ENCODE measurements around the gene CDH2.

The CDH2 gene

DNA sequence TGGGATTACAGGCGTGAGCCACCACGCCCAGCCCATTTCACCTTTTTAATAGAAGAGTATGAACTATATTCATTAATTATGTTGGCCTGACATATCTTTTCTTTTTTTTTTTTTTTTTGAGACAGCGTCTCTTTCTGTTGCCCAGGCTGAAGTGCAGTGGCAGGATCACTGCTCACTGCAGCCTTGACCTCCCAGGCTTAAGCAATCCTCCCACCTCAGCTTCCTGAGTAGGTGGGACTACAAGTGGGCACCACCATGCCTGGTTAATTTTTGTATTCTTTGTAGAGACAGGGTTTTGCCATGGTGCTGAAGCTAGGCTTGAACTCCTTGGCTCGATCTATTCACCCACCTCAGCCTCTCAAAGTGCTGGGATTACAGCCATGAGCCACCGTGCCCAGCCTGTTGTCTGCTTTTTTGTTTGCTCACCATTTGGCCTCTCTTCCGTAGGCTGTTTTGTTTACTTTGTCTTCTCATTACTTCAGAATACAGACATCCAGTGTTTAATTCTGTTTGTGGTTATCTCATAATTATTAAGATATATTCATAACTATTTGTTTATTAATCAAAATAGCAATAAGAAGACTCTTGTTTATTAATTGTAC lies 16.3 kb upstream of the CDH2 start:
- TF ChIP-seq, protein P1, sequence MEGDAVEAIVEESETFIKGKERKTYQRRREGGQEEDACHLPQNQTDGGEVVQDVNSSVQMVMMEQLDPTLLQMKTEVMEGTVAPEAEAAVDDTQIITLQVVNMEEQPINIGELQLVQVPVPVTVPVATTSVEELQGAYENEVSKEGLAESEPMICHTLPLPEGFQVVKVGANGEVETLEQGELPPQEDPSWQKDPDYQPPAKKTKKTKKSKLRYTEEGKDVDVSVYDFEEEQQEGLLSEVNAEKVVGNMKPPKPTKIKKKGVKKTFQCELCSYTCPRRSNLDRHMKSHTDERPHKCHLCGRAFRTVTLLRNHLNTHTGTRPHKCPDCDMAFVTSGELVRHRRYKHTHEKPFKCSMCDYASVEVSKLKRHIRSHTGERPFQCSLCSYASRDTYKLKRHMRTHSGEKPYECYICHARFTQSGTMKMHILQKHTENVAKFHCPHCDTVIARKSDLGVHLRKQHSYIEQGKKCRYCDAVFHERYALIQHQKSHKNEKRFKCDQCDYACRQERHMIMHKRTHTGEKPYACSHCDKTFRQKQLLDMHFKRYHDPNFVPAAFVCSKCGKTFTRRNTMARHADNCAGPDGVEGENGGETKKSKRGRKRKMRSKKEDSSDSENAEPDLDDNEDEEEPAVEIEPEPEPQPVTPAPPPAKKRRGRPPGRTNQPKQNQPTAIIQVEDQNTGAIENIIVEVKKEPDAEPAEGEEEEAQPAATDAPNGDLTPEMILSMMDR (IDR thresholded peaks at IDR 0.05; ENCODE audit: low read depth, low read length) = no peak

DNA sequence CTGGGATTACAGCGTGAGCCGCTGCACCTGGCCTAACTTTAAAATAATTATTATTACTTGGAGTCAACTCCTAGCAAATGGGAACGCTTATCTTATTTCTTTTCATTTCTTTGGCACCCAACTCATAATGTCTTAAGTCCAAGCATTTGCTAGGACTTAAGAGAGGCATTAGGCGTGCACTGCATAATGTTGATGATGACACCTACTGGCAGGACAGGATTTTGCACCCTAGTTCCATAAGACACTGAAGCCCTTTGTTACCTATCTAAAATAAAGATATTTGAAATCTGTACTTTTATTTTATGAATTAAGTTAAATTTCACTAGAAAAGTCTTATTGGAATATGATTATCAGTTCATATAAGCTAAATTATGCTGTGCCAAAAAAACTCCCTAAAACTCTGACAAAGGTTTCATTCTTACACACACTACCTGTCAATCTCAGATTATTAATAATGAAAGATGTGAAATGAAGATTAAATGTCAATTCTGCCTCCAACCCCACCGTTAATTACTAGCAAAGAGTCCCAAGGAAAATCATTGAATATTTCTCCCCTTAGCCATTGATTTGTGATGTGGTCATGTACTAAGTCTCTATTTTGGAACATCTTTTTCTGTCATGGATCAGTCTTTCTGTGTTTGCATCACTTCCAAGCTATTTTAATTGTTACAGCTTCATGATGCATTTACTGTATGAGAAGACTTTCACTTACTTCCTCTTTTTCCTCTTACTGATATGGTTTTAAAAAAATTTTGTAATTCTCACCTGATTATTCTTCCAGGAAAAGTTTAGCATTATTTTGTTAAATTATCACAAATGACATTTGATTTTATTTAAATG lies 12.7 kb upstream of the CDH2 start:
- TF ChIP-seq, protein P1 (IDR thresholded peaks at IDR 0.05; ENCODE audit: low read depth, low read length) = peak; percentile 89
- peak; percentile 56 for DNase-seq (ENCODE audit: extremely low read depth, low read depth)

More for the DNA sequence above, 16.3 kb upstream of the CDH2 start:
- no peak for DNase-seq (ENCODE audit: extremely low read depth, low read depth)

DNA sequence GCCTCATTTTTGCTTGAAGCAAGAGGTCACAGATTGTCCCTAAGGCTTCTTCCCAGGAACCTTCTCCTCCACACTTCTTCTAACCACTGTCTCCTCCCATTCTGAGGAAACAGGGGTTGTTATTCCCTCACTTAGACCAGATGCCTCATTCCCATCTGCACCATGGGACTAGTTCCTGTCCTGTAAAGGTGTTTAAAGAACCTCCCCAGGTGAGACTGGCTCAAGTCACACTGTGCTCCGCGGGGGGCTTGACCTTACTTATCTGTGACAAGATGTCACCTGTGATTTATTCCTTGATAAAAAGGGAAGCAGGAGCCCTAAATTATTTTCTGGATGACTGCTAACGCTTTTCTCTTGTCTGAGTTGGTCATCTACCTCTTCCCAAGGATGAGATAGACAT lies 8.2 kb upstream of the CDH2 start:
- TF ChIP-seq, protein P1 (IDR thresholded peaks at IDR 0.05; ENCODE audit: low read depth, low read length) = no peak
- no peak for DNase-seq (ENCODE audit: extremely low read depth, low read depth)

DNA sequence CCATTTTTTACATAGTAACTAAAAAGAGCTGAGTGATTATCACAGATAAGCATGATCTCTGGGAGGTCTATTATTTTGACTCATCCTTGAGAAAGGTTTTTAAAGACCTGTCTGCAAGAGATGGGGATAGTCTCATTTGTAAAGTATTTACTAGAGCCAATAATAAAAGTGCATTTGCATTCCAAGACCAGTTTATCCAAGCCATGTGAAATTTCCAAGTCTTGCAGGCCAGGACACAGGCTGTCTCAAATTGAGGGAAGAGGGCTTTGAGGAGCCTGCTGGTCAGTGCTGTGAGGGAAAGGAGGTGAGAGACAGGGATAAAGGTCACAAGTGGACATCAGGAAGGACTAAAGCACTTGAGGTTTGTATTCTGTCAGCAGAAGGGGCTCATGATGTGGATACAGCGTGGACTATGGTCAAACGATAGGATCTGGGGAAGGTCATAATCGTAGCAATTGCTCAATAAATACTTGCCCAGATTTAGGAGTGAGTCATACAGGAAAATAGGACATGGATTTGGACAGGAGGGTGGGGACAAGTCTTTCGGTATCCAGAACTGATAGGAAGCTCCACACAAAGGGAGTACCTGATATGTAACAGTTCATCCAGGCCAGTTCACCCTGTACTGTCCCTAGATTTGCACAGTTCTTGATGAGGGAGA lies 6.6 kb upstream of the CDH2 start:
- no peak for DNase-seq (ENCODE audit: extremely low read depth, low read depth)

DNA sequence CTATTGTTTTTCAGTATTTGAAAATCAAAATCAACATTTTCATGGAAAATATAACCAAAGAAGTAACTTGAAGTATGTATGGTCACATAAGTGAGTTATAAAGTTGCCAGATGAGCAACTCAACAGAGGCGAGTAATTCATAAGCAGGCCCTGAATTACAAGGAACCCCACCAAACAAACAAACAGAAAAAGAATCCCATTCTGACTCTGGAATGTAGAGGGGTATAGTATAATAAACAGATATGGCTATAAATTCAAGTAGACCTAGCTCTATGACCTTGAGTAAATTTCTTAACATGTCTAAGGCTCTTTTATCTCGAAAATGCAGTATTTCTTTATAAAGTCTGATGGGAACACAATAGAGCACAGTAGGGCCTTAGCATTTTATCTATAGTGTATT lies 4.7 kb upstream of the CDH2 start:
- TF ChIP-seq, protein P1 (IDR thresholded peaks at IDR 0.05; ENCODE audit: low read depth, low read length) = no peak

More for the DNA sequence above, 6.6 kb upstream of the CDH2 start:
- TF ChIP-seq, protein P1 (IDR thresholded peaks at IDR 0.05; ENCODE audit: low read depth, low read length) = no peak

DNA sequence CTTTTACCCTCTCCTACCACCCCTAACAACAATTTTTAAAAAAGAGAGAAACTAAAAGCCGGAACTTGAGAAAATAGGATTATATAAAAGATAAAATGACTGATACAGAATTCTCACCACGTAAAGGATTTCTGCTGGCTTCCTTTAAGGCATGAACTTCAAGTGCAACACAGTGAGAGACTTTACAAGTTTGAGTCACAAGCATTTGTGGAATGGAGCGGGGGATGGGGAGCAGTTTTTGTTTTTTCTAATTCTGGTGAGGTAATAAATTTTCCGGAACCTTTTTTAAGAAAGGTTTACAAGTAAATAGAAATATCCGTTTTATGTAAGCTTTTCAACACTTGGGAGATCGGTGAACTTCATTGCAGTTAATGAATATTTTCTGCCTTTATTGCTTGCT lies 1.8 kb upstream of the CDH2 start:
- DNase-seq (ENCODE audit: extremely low read depth, low read depth) = no peak
- TF ChIP-seq, protein P1 (IDR thresholded peaks at IDR 0.05; ENCODE audit: low read depth, low read length) = no peak

More for the DNA sequence above, 4.7 kb upstream of the CDH2 start:
- DNase-seq (ENCODE audit: extremely low read depth, low read depth) = no peak
